GM12878 (cell line): Measurements from ENCODE around the gene CFAP58.

Experiments
- CHD1 ChIP-seq: IDR thresholded peaks from 2 replicates; pipeline ENCODE4 v1.6.1; 2012; ENCODE audit warnings: low read depth, low read length, improper control_type of control experiment
- TF ChIP-seq, protein P1 (sequence below): fragments of 450-650 bp; IDR thresholded peaks from 2 replicates; pipeline ENCODE4 v1.6.1; 2017; ENCODE audit warnings: mild to moderate bottlenecking

DNA sequence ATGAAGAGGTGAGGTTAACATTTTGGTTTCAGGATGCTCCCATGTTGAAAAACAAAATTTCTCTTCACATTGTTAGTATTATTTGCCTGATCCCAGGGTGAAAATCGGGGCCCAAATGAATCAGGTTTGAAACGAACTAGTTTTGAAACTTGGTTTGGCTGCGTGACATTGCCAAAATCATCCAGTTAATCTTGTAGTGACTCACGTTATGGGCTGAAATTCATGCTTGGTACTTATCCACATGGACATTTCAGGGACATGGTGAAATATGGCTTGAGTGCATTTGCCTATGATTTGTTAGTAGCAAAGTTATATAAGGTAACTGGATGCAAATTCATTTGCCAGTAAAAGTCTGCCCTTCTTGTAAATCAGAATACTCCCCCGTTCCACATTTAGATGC, 97.3 kb downstream of the CFAP58 start:
- TF ChIP-seq, protein P1, sequence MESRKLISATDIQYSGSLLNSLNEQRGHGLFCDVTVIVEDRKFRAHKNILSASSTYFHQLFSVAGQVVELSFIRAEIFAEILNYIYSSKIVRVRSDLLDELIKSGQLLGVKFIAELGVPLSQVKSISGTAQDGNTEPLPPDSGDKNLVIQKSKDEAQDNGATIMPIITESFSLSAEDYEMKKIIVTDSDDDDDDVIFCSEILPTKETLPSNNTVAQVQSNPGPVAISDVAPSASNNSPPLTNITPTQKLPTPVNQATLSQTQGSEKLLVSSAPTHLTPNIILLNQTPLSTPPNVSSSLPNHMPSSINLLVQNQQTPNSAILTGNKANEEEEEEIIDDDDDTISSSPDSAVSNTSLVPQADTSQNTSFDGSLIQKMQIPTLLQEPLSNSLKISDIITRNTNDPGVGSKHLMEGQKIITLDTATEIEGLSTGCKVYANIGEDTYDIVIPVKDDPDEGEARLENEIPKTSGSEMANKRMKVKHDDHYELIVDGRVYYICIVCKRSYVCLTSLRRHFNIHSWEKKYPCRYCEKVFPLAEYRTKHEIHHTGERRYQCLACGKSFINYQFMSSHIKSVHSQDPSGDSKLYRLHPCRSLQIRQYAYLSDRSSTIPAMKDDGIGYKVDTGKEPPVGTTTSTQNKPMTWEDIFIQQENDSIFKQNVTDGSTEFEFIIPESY = no peak
- TF ChIP-seq CHD1 = no peak
